SK-N-SH (cell line): Measurements from ENCODE around the gene GNG12. TPM values are rescaled to one million over a fixed set of nuclear protein-coding genes. Genes with fewer than 3 reads are reported as not detected.

Experiments
- CTCF ChIA-PET: fragments of 300-600, 350-600 bp; formaldehyde crosslinking; extraction: SDS; loops from one replicate; lab custom pipeline; 2021; lab: Yijun Ruan, JAX
- POLR2A ChIA-PET: fragments of 350-600 bp; sonication (Branson Sonifier 250); formaldehyde crosslinking; extraction: SDS; loops from one replicate; lab custom pipeline; 2020; ENCODE audit warnings: antibody characterized with exemption, inconsistent platforms; lab: Yijun Ruan, JAX
- DNase-seq: peaks from one replicate; pipeline ENCODE4 v3.0.0; 2012
- H2AFZ ChIP-seq: fragments of 200-600 bp; sonication (generic); 2 replicates; pipeline ENCODE4 v1.8.1; 2016; ENCODE audit warnings: antibody characterized with exemption, mild to moderate bottlenecking, low read depth
- H3F3A ChIP-seq: fragments of 200-600 bp; sonication (generic); replicated peaks from 2 replicates; pipeline ENCODE3; 2016; ENCODE audit warnings: antibody characterized with exemption, mild to moderate bottlenecking; ENCODE audit not compliant: insufficient read depth
- H3K27ac ChIP-seq, 2 experiments: fragments of 200-500 bp in 1 of 2; fragments of 200-600 bp in 1 of 2; sonication (Bioruptor generic) in 1 of 2; sonication (generic), shearing (Covaris generic) in 1 of 2; 2 replicates each; pipeline versions ENCODE4 v1.5.1 to v1.6.1; 2014 to 2016; ENCODE audit warnings: low read depth in 2 of 2, inconsistent platforms in 1 of 2, low read length in 1 of 2, mild to moderate bottlenecking in 1 of 2, mixed read lengths in 1 of 2
- H3K27me3 ChIP-seq: fragments of 200-600 bp; sonication (generic), shearing (Covaris generic); 2 replicates; pipeline ENCODE4 v1.6.1; 2016; ENCODE audit warnings: mixed run types; ENCODE audit not compliant: insufficient read depth
- H3K36me3 ChIP-seq, 2 experiments: fragments of 200-500 bp in 1 of 2; fragments of 200-600 bp in 1 of 2; sonication (Bioruptor generic) in 1 of 2; sonication (generic) in 1 of 2; replicated peaks in 1 of 2; 2 replicates each; pipeline versions ENCODE3 to v1.5.1; 2014 to 2016; ENCODE audit warnings: low read length in 1 of 2, mild to moderate bottlenecking in 1 of 2; ENCODE audit not compliant: insufficient read depth in 2 of 2, control insufficient read depth in 1 of 2
- H3K4me1 ChIP-seq, 2 experiments: fragments of 200-500 bp in 1 of 2; fragments of 200-600 bp in 1 of 2; sonication (Bioruptor generic) in 1 of 2; sonication (generic), shearing (Covaris generic) in 1 of 2; 2 replicates each; pipeline versions ENCODE4 v1.5.1 to v1.6.1; 2014 to 2016; ENCODE audit warnings: low read depth in 1 of 2, low read length in 1 of 2, mixed run types in 1 of 2; ENCODE audit not compliant: insufficient read depth in 2 of 2, control insufficient read depth in 1 of 2
- H3K4me2 ChIP-seq: fragments of 200-600 bp; sonication (generic), shearing (Covaris generic); 2 replicates; pipeline ENCODE4 v1.6.1; 2017; ENCODE audit warnings: mixed run types
- H3K4me3 ChIP-seq, 2 experiments: fragments of 200-500 bp in 1 of 2; fragments of 200-600 bp in 1 of 2; sonication (Bioruptor generic) in 1 of 2; sonication (generic), shearing (Covaris generic) in 1 of 2; 2 replicates each; pipeline versions ENCODE4 v1.5.1 to v1.8.1; 2014 to 2016; ENCODE audit warnings: low read depth in 2 of 2, inconsistent platforms in 1 of 2, low read length in 1 of 2, mild to moderate bottlenecking in 1 of 2, mixed read lengths in 1 of 2, moderate library complexity in 1 of 2
- H3K79me2 ChIP-seq: fragments of 200-600 bp; sonication (generic); 2 replicates; pipeline ENCODE4 v1.8.1; 2017; ENCODE audit warnings: mild to moderate bottlenecking; ENCODE audit not compliant: insufficient read depth
- H3K9ac ChIP-seq: fragments of 200-600 bp; sonication (generic); 2 replicates; pipeline ENCODE4 v1.6.1; 2017; ENCODE audit warnings: mixed run types
- H3K9me2 ChIP-seq: fragments of 200-600 bp; sonication (generic); 2 replicates; pipeline ENCODE4 v1.6.1; 2017; ENCODE audit warnings: mixed run types
- H3K9me3 ChIP-seq: fragments of 200-600 bp; sonication (generic); 2 replicates; pipeline ENCODE4 v1.6.1; 2017; ENCODE audit warnings: mixed run types, mild to moderate bottlenecking, moderate library complexity
- H4K20me1 ChIP-seq: fragments of 200-600 bp; sonication (generic); 2 replicates; pipeline ENCODE4 v1.6.1; 2017; ENCODE audit warnings: mild to moderate bottlenecking, mixed run types; ENCODE audit not compliant: insufficient read depth
- ELF1 ChIP-seq: IDR thresholded peaks from 2 replicates; pipeline ENCODE4 v1.4.0; 2012
- EP300 ChIP-seq, 2 experiments: IDR thresholded peaks; 2 replicates each; pipeline versions ENCODE4 v1.4.0 to v1.6.1; 2012; ENCODE audit warnings: borderline replicate concordance in 1 of 2, low read depth in 1 of 2, low read length in 1 of 2
- FOSL2 ChIP-seq: IDR thresholded peaks from 2 replicates; pipeline ENCODE4 v1.4.0; 2012; ENCODE audit warnings: low read depth, mild to moderate bottlenecking, moderate library complexity, borderline replicate concordance
- FOXJ3 ChIP-seq: sonication (generic); formaldehyde crosslinking; IDR thresholded peaks from 2 replicates; pipeline ENCODE4 v1.5.1; 2020; ENCODE audit warnings: mild to moderate bottlenecking, missing genetic modification reagents
- FOXM1 ChIP-seq: IDR thresholded peaks from 2 replicates; pipeline ENCODE4 v1.4.0; 2012; ENCODE audit warnings: low read depth, mild to moderate bottlenecking
- GATA2 ChIP-seq: sonication (generic); formaldehyde crosslinking; IDR thresholded peaks from 2 replicates; pipeline ENCODE4 v1.5.0; 2020; ENCODE audit warnings: mild to moderate bottlenecking, missing genetic modification reagents
- MEF2A ChIP-seq: IDR thresholded peaks from 2 replicates; pipeline ENCODE4 v1.4.0; 2012; ENCODE audit warnings: low read depth, borderline replicate concordance
- NFIC ChIP-seq: IDR thresholded peaks from 2 replicates; pipeline ENCODE4 v1.4.0; 2012; ENCODE audit warnings: borderline replicate concordance
- POLR2AphosphoS5 ChIP-seq: IDR thresholded peaks from 2 replicates; pipeline ENCODE4 v1.6.1; 2012; ENCODE audit warnings: low read depth, low read length
- RAD21 ChIP-seq: IDR thresholded peaks from 2 replicates; pipeline ENCODE4 v1.6.1; 2012; ENCODE audit warnings: mild to moderate bottlenecking, low read length
- RXRA ChIP-seq: IDR thresholded peaks from 2 replicates; pipeline ENCODE4 v1.4.0; 2012; ENCODE audit warnings: low read depth, mild to moderate bottlenecking, borderline replicate concordance
- SIN3A ChIP-seq: IDR thresholded peaks from 2 replicates; pipeline ENCODE4 v1.6.1; 2012; ENCODE audit warnings: low read depth, mild to moderate bottlenecking, low read length, moderate library complexity, borderline replicate concordance
- SMC3 ChIP-seq: IDR thresholded peaks from 2 replicates; pipeline ENCODE4 v1.6.1; 2012; ENCODE audit warnings: low read depth, low read length, improper control_type of control experiment
- TCF12 ChIP-seq: IDR thresholded peaks from 2 replicates; pipeline ENCODE4 v1.4.0; 2012
- WGBS: methylation state at CpG from one replicate; pipeline ENCODE4 v1.1.6; 2017; ENCODE audit warnings: low lambda C conversion rate; 5-methylcytosine and 5-hydroxymethylcytosine counted together
- polyA plus RNA-seq, 3 experiments: library from polyadenylated mRNA; depleted of rRNA; stranded (reverse); fragments of >200 nt; gene quantifications; 2 replicates each; pipeline ENCODE4 v1.2.3, GENCODE V29; 2012
- TF ChIP-seq, protein P1 (sequence below): IDR thresholded peaks from 2 replicates; pipeline ENCODE4 v1.6.1; 2012; ENCODE audit warnings: mild to moderate bottlenecking, low read depth, low read length, moderate library complexity
- TF ChIP-seq, protein P2 (sequence below): IDR thresholded peaks from 2 replicates; pipeline ENCODE4; 2012
- TF ChIP-seq, protein P3 (sequence below): IDR thresholded peaks from 2 replicates; pipeline ENCODE4 v1.4.0; 2012; ENCODE audit warnings: low read depth
- TF ChIP-seq, protein P4 (sequence below): fragments of 150-350 bp; IDR thresholded peaks from 2 replicates; pipeline ENCODE4 v1.6.1; 2016; ENCODE audit warnings: mild to moderate bottlenecking, low read depth, low read length
- TF ChIP-seq, protein P5 (sequence below): fragments of 150-350 bp; IDR thresholded peaks from 2 replicates; pipeline ENCODE4 v1.6.1; 2017; ENCODE audit warnings: antibody characterized with exemption, low read length, low read depth, borderline replicate concordance

Gene GNG12
- polyA plus RNA-seq, 1 of the 3 experiments (the other 2 are of a cell fraction), result 41.2 TPM

DNA sequence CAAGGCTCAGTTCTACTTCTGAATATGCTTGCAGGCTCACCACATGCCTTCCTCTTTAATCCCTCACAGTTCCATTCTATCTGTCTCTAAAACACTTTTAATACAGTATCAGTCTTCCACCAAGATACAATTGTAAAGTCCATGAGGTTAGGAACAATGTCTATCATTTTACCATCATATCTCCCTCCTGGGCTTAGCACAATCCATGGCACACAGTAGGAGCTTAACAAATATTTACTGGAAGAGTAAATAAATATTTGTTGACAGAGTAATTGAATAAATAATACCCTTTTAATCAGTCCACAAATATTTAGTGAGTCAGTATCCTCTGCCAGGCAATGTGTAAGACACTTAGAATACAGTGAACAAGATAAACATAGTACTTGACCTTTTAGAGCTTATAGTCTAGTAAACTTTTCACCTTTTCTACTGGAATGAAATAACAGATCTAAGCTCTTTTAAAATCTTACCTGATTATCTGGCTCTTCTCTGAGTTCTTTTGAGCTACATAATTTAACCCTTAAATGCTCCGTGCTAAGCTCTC, 160.9 kb downstream of the GNG12 start:
- H3K9me3 ChIP-seq, result no peaks in the 10 kb centered on the region
- H3K79me2 ChIP-seq, result no peaks in the 10 kb centered on the region
- no peaks in the 10 kb centered on the region for H3K27me3 ChIP-seq
- no peak overlapping the region for H3K27ac ChIP-seq
- CTCF ChIA-PET, result interaction anchor here (0.7 to 1.2 kb wide), 3 partner anchors 88 to 171 kb away, joined by 3 to 7 read pairs (median 5); no protein-coding TSS in a partner anchor
- no peak overlapping the region for H2AFZ ChIP-seq
- no peak overlapping the region for H3K9ac ChIP-seq
- no peaks in the 10 kb centered on the region for H4K20me1 ChIP-seq
- no peaks in the 10 kb centered on the region for H3K9me2 ChIP-seq
- H3K4me2 ChIP-seq, result no peak overlapping the region
- 94% methylated on average over 1 of the region's 1 CpG for WGBS
- peaks cover 8% of the 10 kb centered on the region for H3F3A ChIP-seq
- no peak for TF ChIP-seq TCF12
- TF ChIP-seq FOSL2, result no peak
- TF ChIP-seq, all 33 proteins: peak for 0
- no peak for DNase-seq
- POLR2A ChIA-PET, result no interaction called here
- Histone ChIP-seq H3K4me3 (no peak overlapping the region), H3K36me3 (no peaks in the 10 kb centered on the region), H3K4me1 (peaks cover 13 to 16% of the 10 kb centered on the region in 2 experiments; a peak in 3 of 4 replicates)

DNA sequence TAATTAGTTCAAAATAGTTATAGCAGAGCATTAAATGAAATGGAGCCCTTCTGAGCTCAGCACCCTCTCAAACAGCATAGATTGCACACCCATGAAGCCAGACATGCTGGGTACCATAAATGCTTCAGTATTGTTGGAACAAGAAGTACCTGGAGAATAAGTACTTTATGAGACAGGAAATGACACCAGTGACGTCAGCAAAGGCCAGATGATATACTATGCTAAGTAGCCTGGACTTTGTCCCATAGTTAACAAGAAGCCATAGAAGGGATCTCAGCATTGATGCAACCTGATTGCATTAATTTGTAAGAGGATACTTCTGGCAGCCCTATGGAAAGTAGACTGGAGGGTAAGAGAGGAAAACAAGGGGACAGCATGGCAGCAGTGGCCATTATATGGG, 164.6 kb downstream of the GNG12 start:
- no peaks in the 10 kb centered on the region for H3K9me2 ChIP-seq
- no peaks in the 10 kb centered on the region for H3K79me2 ChIP-seq
- H2AFZ ChIP-seq, result no peak overlapping the region
- H4K20me1 ChIP-seq, result no peaks in the 10 kb centered on the region
- H3K36me3 ChIP-seq, result no peaks in the 10 kb centered on the region
- POLR2A ChIA-PET, result no interaction called here
- H3K27ac ChIP-seq, result no peak overlapping the region
- no peak for DNase-seq
- TF ChIP-seq FOXM1, result no peak
- TF ChIP-seq, protein P1, sequence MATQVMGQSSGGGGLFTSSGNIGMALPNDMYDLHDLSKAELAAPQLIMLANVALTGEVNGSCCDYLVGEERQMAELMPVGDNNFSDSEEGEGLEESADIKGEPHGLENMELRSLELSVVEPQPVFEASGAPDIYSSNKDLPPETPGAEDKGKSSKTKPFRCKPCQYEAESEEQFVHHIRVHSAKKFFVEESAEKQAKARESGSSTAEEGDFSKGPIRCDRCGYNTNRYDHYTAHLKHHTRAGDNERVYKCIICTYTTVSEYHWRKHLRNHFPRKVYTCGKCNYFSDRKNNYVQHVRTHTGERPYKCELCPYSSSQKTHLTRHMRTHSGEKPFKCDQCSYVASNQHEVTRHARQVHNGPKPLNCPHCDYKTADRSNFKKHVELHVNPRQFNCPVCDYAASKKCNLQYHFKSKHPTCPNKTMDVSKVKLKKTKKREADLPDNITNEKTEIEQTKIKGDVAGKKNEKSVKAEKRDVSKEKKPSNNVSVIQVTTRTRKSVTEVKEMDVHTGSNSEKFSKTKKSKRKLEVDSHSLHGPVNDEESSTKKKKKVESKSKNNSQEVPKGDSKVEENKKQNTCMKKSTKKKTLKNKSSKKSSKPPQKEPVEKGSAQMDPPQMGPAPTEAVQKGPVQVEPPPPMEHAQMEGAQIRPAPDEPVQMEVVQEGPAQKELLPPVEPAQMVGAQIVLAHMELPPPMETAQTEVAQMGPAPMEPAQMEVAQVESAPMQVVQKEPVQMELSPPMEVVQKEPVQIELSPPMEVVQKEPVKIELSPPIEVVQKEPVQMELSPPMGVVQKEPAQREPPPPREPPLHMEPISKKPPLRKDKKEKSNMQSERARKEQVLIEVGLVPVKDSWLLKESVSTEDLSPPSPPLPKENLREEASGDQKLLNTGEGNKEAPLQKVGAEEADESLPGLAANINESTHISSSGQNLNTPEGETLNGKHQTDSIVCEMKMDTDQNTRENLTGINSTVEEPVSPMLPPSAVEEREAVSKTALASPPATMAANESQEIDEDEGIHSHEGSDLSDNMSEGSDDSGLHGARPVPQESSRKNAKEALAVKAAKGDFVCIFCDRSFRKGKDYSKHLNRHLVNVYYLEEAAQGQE, result no peak
- no peak for TF ChIP-seq POLR2AphosphoS5
- no peak for TF ChIP-seq FOXJ3 (CRISPR knock-in tag)
- no peak for TF ChIP-seq NFIC
- TF ChIP-seq, protein P2, sequence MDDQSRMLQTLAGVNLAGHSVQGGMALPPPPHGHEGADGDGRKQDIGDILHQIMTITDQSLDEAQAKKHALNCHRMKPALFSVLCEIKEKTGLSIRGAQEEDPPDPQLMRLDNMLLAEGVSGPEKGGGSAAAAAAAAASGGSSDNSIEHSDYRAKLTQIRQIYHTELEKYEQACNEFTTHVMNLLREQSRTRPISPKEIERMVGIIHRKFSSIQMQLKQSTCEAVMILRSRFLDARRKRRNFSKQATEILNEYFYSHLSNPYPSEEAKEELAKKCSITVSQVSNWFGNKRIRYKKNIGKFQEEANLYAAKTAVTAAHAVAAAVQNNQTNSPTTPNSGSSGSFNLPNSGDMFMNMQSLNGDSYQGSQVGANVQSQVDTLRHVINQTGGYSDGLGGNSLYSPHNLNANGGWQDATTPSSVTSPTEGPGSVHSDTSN, result no peak
- TF ChIP-seq EP300 (IDR thresholded peaks at IDR 0.05; ENCODE audit: borderline replicate concordance in 1 of 2, low read depth in 1 of 2, low read length in 1 of 2), result no peak
- no peak for TF ChIP-seq GATA2 (CRISPR knock-in tag)
- no peak for TF ChIP-seq SIN3A
- TF ChIP-seq RAD21, result no peak
- no peak for TF ChIP-seq RXRA
- TF ChIP-seq, protein P3, sequence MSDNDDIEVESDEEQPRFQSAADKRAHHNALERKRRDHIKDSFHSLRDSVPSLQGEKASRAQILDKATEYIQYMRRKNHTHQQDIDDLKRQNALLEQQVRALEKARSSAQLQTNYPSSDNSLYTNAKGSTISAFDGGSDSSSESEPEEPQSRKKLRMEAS, result no peak
- TF ChIP-seq, protein P4, sequence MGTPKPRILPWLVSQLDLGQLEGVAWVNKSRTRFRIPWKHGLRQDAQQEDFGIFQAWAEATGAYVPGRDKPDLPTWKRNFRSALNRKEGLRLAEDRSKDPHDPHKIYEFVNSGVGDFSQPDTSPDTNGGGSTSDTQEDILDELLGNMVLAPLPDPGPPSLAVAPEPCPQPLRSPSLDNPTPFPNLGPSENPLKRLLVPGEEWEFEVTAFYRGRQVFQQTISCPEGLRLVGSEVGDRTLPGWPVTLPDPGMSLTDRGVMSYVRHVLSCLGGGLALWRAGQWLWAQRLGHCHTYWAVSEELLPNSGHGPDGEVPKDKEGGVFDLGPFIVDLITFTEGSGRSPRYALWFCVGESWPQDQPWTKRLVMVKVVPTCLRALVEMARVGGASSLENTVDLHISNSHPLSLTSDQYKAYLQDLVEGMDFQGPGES, result no peak
- no peak for TF ChIP-seq MEF2A
- no peak for TF ChIP-seq ELF1
- no peak for TF ChIP-seq SMC3
- TF ChIP-seq, protein P5, sequence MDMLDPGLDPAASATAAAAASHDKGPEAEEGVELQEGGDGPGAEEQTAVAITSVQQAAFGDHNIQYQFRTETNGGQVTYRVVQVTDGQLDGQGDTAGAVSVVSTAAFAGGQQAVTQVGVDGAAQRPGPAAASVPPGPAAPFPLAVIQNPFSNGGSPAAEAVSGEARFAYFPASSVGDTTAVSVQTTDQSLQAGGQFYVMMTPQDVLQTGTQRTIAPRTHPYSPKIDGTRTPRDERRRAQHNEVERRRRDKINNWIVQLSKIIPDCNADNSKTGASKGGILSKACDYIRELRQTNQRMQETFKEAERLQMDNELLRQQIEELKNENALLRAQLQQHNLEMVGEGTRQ, result no peak
- CTCF ChIA-PET, result interaction anchor here (1.4 kb wide), 1 partner anchor 92 kb away, joined by 8 read pairs; no protein-coding TSS in a partner anchor
- 42% methylated on average over 1 of the region's 1 CpG for WGBS
- no peak overlapping the region for H3K4me2 ChIP-seq
- H3K4me1 ChIP-seq, result no peaks in the 10 kb centered on the region
- no peak overlapping the region for H3K9ac ChIP-seq
- no peaks in the 10 kb centered on the region for H3K9me3 ChIP-seq
- H3F3A ChIP-seq, result peaks cover 3% of the 10 kb centered on the region
- H3K4me3 ChIP-seq, result no peak overlapping the region
- H3K27me3 ChIP-seq, result no peaks in the 10 kb centered on the region
